NB4 (cell line): ENCODE data around the gene CALCA.
"Not testable (repeated sequence)": the region's sequence is repeated elsewhere in the genome, so short reads cannot be mapped to it uniquely, and the experiment has no call there.

ENCODE experiments used
- DNase-seq: peaks from one replicate; pipeline ENCODE4 v3.0.0; 2010; ENCODE audit warnings: low read depth
- H3K4me3 ChIP-seq: one replicate; pipeline ENCODE4 v1.5.1; 2011; ENCODE audit warnings: mild to moderate bottlenecking, low read depth, low read length, moderate library complexity
- CTCF ChIP-seq: IDR thresholded peaks from one replicate; pipeline ENCODE4 v1.5.1; 2012; ENCODE audit warnings: low read depth, low read length
- MAX ChIP-seq: IDR thresholded peaks from 2 replicates; pipeline ENCODE4 v1.6.1; 2011; ENCODE audit warnings: low read depth, low read length
- MYC ChIP-seq: IDR thresholded peaks from 2 replicates; pipeline ENCODE4 v1.6.1; 2011; ENCODE audit warnings: low read depth, low read length
- POLR2A ChIP-seq: IDR thresholded peaks from 2 replicates; pipeline ENCODE4 v1.6.1; 2011; ENCODE audit warnings: mild to moderate bottlenecking; ENCODE audit not compliant: insufficient read length; ENCODE audit errors: extremely low read depth

The CALCA gene

GRCh38 chr11:14971865-14972580, at the start of gene CALCA:
TSS of gene CALCA (minus strand) at chr11:14972351. CDS start at chr11:14971192, 1,159 bp downstream.
- H3K4me3 ChIP-seq: no peak within 1 kb of the TSS
- TF ChIP-seq MAX: no peak
- no peak for DNase-seq

GRCh38 chr11:15016200-15016599, 44.0 kb upstream of the CALCA start:
- H3K4me3 ChIP-seq: no peak overlapping the region
- no peak for TF ChIP-seq CTCF
- no peak for TF ChIP-seq MYC
- TF ChIP-seq POLR2A: no peak
- no peak for TF ChIP-seq MAX
- DNase-seq: no peak

- H3K4me3 ChIP-seq: no peak overlapping the region
- TF ChIP-seq MAX (no peak), POLR2A (no peak), CTCF (no peak), MYC (no peak)
- DNase-seq: no peak
These were observed 39.7 kb upstream of the CALCA start for GRCh38 chr11:15011776-15012345.

- no peak for TF ChIP-seq CTCF
- TF ChIP-seq MYC: no peak
- no peak for TF ChIP-seq MAX
- TF ChIP-seq POLR2A: no peak
- H3K4me3 ChIP-seq: no peak overlapping the region
- DNase-seq: no peak
These were observed 38.7 kb upstream of the CALCA start for GRCh38 chr11:15010865-15011264.

- DNase-seq: peak; percentile 68
- TF ChIP-seq POLR2A (no peak), MYC (peak; percentile 89), MAX (peak; percentile 86), CTCF (peak; percentile 41)
- no peak overlapping the region for H3K4me3 ChIP-seq
These were observed 34.1 kb upstream of the CALCA start for GRCh38 chr11:15006139-15006759.

- H3K4me3 ChIP-seq, DNase-seq: not testable (repeated sequence)
These were observed 16.0 kb upstream of the CALCA start for GRCh38 chr11:14988133-14988532.
